NOMO-1 (cell line): Measurements from ENCODE around the gene SCNN1B.

ENCODE experiments used
- DNase-seq, 2 experiments: peaks; one replicate each; lab custom pipeline; 2025; ENCODE audit not compliant: unreplicated experiment in 2 of 2; lab: John Stamatoyannopoulos, UW

Gene SCNN1B

GRCh38 chr16:23319861-23320615 is 17.9 kb downstream of the SCNN1B start:
- no peak for DNase-seq

DNA sequence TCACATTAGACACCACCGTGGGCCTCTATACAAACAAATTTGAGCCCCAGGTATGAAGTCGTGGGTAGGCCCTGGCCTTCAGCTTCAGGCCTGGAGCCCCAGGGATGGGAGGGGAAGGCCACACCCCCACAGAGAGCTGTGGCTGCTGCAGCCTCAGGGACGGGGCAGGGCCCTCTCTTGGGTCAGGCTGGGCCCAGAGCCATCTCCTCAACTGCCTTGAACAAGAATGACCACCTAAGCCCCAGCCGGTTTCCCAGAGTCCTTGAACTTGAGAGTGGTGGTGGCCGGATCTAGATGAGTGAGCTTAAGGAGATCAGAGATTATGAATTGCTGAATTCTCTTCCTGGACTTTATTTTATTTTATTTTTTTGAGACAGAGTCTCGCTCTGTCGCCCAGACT is 18.6 kb downstream of the SCNN1B start:
- DNase-seq = no peak

DNA sequence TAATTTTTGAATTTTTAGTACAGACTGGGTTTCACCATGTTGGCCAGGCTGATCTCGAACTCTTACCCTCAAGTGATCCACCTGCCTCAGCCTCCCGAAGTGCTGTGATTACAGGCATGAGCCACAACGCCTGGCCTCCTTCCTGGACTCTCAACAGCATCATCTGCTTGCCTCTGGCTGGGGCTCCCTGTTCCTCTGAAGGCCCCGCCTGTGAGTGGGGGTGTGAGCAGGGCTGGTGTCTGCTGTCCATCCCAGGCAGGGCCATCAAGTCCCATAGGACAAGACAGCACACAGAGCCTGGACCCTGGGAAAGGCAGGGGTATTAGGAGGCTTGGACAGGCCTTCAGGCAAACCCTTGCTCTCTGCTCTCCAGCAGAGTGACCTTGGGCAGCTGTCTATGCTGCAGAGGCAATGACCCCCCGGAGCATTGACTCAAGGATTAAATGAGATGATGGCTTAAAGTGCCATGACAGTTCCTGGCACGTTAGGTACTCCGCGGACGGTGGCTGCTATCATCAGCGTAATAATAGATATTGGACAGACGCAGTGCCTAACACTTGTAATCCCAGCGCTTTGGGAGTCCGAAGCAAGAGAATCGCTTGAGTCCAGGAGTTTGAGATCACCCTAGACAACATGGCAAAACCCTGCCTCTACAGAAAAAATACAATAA is 19.2 kb downstream of the SCNN1B start:
- DNase-seq = no peak

DNA sequence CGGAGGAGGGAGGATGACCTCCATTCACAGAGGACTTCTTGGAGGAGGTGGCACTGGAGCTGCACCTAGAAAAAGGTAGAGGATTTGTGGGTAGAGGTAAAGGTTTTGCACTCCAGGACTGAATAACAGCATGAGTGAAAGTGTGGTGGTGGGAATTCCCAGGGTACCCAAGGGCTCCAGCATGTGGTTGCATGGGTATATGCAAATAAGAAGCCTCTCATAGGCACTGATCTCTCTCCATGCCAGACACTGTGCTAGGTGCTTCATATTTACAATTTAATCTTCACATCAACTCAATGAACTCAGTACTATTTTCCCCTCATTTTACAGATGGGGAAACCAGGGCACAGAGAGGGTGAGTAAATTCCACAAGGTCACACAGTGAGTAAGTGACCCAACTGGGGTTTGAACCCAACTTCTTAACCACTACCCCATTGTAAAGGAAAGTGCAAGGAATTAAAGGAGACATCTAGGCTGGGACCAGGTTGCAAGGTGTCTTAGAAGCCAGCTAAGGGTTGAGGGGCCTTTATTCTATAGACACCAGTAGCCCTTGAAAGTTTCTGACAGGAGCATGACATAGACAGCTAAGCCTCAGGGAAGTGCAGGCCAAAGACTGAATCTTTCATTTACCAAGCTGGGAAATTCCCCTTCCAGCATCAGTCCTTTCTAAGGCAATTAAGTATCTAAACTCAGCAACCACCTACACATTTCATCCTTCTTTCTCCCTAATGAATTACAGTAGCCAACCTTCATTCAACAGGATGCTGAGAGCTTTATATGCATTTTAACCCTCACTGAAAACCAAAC is 21.3 kb downstream of the SCNN1B start:
- DNase-seq = no peak

GRCh38 chr16:23324727-23325126 is 22.6 kb downstream of the SCNN1B start:
- no peak for DNase-seq

GRCh38 chr16:23327836-23328235 is 25.7 kb downstream of the SCNN1B start:
- DNase-seq = no peak

DNA sequence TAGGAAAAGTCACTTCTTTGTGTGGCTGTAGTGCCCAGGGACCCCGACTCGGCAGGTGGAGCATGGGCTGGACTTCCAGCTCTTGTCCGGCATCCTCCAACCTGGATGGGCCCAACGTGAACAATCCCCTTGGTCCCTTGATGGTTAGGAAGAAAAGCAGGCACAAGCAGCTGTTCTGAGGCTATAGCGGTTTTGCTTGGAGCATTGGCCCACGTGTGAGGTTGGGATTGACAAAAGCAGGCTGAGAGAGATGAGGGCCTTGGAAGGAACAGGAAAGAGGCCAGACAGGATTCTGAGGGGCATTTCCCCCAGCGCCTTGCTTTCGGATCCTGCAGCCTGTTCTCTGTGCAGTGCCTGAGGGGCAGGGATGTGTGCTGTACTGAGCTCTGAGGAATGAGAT is 28.1 kb downstream of the SCNN1B start:
- DNase-seq = no peak

- no peak for DNase-seq
These were observed 28.6 kb downstream of the SCNN1B start for GRCh38 chr16:23330583-23331249.

GRCh38 chr16:23333034-23333579 is 31.0 kb downstream of the SCNN1B start:
- no peak for DNase-seq

- no peak for DNase-seq
These were observed 31.8 kb downstream of the SCNN1B start for GRCh38 chr16:23333831-23334456.

DNA sequence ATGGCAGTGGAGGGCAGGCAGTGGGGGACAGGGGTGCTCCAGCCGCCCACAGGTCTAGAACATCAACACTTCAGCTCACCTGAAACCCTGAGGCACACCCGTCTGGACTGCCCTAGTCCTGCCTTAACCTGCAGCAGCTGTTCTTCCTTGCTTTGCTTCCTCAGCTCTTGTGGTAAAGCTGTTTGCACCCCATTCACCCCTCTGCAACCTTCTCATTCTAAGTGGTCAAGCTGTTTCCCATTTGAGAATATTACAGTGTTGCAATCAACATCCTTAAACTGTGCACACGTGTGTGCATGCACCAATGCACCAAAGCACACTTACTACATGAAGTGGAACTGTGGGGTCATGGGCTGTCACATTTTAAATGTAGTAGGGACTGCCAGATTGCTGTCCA is 32.4 kb downstream of the SCNN1B start:
- DNase-seq = no peak

- no peak for DNase-seq
These were observed 32.8 kb downstream of the SCNN1B start for GRCh38 chr16:23334950-23335349.

- DNase-seq = no peak
These were observed 35.9 kb downstream of the SCNN1B start for GRCh38 chr16:23337836-23338550.

- no peak for DNase-seq
These were observed 37.7 kb downstream of the SCNN1B start for GRCh38 chr16:23339787-23340186.

DNA sequence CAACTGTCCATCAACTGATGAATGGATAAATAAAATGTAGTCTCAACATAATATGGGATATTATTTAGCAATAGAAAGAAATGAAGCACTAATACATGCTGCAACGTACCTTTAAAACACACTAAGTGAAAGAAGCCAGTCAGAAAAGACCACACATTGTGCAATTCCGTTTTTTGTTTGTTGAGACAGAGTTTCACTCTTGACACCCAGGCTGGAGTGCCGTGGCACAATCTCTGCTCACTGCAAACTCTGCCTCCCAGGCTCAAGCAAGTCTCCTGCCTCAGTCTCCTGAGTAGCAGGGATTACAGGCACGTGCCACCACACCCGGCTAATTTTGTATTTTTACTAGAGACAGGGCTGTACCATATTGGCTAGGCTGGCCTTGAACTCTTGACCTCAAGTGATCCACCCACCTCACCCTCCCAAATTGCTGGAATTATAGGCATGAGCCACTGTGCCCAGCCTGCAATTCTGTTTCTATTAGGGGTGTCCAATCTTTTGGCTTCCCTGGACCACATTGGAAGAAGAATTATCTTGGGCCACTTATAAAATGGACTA is 40.1 kb downstream of the SCNN1B start:
- no peak for DNase-seq

GRCh38 chr16:23343643-23344612 is 41.8 kb downstream of the SCNN1B start:
- DNase-seq = no peak

GRCh38 chr16:23345237-23345636 is 43.1 kb downstream of the SCNN1B start:
- DNase-seq = no peak
